Hematopoietic multipotent progenitor cell treated with erythropoietin and hydrocortisone succinate and interleukin-3 and kit ligand, for 4 days (in vitro differentiated cells): Measurements from ENCODE around the gene EGFR.

Experiments
- DNase-seq: peaks from one replicate; pipeline ENCODE4 v3.0.0-alpha.2; 2015

Gene EGFR

DNA sequence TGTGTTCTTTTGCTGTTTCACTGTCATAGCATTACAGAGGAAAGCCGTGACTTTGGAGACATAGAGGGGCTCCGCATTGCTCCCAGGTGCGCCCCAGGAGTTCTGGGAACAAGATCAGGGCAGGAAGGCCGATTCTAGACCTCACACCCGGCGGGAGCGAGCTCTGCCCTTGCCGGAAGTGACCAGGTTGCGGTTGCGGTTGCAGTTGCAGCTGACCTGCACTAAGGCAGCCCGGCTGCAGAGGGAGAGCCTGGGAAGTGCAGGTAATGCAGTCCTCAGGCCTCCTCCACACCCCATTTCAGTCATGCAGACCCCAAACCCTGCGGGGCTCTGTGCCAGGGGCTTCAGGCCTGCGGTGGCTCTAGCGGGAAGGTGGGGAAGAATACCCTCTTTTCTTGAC lies 216.3 kb downstream of the EGFR start:
- DNase-seq, result no peak

- DNase-seq, result no peak
Observed at GRCh38 chr7:55235801-55236200, 217.0 kb downstream of the EGFR start.

DNA sequence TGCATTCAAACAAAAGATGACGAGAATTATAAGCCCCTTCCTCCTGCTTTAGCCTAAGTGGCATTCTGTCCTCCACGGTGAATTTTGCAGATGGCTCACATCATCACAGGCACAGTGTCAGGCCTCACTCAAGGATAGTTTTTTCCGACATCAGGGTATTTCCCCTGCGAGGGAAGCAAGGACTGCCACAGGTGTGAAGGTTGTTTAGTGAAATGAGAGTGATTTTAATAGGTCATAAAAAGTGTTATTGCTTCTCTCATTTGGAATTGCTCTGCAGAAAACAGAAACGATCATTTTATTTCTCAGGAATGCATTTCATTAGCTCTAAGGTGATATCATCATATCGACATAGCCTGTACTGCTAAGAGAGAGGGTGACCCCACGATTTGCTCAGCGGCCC lies 217.7 kb downstream of the EGFR start:
- no peak for DNase-seq

DNA sequence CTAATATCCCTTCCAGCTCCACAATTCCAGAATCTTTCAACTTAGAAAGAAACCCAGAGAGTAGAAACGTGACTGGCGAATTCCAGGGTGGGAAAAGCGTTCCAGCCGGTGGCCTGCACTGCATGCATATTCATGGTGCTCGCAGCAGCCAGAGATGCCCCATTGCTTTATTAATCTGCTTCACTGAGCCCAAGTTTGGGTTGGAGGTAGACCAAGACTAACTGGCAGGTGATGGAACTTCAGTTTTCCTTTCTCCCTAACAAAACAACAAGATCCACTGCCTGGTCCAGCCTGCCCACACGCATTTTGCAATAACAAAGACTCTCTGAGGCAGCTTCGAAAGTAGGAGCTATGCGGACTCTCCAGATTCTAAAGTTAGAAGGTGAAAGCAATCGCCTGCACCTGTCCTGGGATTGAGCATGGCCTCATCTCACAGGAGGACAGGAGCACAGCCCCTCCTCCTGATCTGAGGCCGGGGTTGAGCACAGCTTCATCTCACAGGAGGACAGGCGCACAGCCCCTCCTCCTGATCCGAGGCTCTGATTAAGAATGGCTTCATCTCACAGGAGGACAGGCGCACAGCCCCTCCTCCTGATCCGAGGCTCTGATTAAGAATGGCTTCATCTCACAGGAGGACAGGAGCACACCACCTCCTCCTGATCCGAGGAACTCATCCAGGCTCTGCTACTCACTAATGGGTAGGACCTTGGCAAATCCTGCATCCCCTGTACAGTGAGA lies 218.5 kb downstream of the EGFR start:
- DNase-seq, result no peak

DNA sequence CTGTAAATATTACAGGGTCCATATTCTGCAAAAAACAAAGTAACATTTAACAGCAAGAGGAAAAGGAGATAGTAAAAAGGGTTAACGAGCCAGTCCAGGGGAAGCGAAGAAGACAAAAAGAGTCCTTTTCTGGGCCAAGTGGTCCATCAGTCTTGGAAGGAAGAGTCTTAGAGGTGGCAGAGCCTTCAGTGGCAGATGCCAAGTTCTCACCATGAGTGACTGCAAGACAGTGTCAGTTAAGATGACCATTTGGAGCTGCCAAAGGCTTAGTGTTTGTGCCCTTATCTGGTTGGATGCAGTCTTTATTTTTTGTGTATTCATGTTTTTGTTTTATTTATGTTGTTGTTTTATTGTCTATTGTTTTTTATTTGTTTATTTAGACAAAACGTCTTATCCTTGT lies 220.6 kb downstream of the EGFR start:
- DNase-seq, result no peak

DNA sequence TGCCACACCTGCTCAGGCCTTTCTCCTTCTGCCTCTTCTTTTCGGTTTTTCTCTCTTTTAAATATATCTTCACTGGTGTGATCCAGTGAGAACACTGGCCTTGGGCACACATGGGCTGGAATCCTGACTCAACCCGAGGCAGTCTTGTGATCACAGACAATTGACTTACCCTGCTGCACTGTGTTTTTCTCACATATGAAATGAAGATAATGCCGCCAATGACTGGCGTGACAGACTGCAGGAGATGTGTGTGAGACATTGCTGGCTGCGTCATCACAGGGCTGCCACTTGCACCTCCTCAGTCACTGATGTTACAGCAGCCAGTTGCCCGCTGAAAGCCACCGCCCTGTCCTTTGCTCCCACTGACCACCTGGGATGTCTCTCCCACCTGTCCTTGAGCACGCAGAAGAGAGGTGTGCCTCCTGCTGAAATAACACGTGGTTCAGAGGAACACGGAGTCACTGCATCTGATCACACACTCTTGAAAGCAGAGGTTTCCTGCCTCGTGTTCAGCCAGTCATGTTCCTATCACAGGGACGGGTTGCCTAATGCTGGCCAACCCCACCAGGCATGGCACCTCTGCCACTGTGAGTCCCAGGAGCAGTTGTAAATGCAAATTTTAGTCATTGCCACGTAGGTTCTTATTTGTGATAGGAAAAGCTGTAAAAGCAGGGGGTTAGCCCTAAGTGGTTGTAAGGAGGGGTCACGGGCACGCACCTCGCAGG lies 221.8 kb downstream of the EGFR start:
- no peak for DNase-seq

DNA sequence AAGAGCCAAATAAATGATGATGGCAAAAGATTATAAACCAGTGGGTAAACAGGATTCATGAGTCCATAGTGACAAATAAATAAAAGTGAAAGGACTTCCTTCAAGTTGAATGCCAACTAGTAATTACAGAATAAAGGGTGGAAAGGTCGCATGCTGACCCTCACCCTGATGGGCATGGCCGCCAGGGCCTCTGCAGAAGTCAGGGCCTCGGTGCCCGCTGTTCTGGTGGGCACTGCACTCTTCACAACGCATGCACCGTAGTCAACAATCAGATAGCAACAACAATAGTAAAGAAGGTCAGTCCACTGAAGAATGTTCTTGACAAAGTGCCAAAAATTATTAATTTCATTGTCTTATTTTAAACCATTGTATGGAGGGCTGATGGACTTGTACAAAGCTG lies 223.1 kb downstream of the EGFR start:
- no peak for DNase-seq

DNA sequence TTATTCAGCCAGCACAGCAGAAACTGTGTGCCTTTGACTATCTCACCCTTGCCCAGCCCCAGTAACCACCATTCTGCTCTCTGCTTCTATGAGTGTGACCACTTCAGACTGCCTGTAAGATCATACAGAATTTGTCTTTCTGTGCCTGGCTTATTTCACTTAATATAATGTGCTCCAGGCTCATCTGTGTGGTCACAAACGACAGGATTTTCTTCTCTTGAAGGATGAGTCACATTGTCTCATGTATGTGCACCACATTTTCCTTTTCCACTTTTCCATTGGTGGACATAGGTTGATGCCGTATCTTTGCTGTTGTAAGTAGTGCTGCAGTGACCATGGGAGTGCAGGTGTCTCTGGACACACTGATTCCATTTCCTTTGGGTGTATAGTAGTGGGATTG lies 223.8 kb downstream of the EGFR start:
- DNase-seq, result no peak

DNA sequence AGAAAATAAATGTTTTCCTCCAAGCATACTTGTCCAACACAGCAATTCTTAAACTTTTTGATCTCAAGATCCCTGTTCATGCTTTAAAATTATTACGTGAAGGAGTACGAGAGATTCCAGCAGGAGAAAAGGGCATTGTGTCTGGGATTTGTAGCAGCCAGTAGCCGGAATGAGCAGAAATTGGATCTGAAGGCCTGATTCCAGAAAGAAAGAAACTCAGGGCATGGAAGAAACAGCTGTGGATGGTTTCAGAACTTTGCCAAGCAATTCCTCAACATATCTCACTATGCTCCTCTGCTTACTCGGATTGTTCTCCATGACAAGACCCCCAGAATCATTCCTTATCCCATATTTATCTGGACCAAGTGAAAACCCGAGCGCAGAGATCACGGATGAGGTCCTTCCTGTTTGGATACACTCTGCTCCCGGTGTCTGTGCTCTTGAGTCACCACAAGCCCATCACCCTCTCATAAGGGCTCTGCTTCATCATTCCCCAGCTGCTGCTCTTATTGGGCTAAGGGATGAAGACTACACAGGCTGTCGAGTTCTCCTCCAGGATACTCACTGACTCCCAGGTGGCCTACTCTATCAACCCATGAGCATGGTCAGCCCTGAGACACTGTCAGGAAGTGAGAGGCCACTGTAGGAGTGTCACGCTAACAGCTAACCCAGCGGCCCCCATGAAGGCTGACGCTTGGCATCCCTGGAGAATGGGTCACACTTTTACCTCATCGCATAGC lies 225.4 kb downstream of the EGFR start:
- DNase-seq, result no peak

- DNase-seq, result no peak
Observed at GRCh38 chr7:55245271-55245723, 226.5 kb downstream of the EGFR start.

- DNase-seq, result no peak
Observed at GRCh38 chr7:55246171-55246570, 227.4 kb downstream of the EGFR start.

DNA sequence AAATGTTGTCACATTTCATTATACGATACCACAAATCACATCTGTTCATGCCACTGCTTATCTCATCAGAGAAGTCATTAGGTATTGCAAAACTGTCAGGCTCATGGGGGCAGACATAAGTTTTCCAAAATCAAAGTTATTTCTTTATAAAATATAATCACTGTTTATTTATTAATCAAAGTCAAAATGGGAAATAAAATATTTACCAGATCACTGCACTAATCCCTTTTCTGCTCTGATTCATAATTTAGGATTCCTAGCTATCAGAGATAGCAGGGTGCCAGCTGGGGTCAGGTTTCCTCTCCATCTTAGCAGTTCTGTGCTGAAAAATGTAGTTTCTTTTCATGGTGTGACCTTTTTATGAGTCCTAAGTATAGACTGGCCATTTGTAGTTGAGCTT lies 228.6 kb downstream of the EGFR start:
- no peak for DNase-seq

GRCh38 chr7:55248526-55248925 lies 229.7 kb downstream of the EGFR start:
- DNase-seq, result no peak

GRCh38 chr7:55249332-55249731 lies 230.5 kb downstream of the EGFR start:
- no peak for DNase-seq

- peak; percentile 1 for DNase-seq
Observed at GRCh38 chr7:55250313-55250712, 231.5 kb downstream of the EGFR start.

- DNase-seq, result no peak
Observed at GRCh38 chr7:55251313-55251712, 232.5 kb downstream of the EGFR start.

GRCh38 chr7:55251911-55252310 lies 233.1 kb downstream of the EGFR start:
- no peak for DNase-seq

- DNase-seq, result no peak
Observed at GRCh38 chr7:55252386-55252785, 233.6 kb downstream of the EGFR start.

GRCh38 chr7:55253188-55253587 lies 234.4 kb downstream of the EGFR start:
- DNase-seq, result no peak

GRCh38 chr7:55254242-55254595 lies 235.4 kb downstream of the EGFR start:
- DNase-seq, result no peak

GRCh38 chr7:55254596-55255495 lies 236.0 kb downstream of the EGFR start:
- DNase-seq, result peak; percentile 58

DNA sequence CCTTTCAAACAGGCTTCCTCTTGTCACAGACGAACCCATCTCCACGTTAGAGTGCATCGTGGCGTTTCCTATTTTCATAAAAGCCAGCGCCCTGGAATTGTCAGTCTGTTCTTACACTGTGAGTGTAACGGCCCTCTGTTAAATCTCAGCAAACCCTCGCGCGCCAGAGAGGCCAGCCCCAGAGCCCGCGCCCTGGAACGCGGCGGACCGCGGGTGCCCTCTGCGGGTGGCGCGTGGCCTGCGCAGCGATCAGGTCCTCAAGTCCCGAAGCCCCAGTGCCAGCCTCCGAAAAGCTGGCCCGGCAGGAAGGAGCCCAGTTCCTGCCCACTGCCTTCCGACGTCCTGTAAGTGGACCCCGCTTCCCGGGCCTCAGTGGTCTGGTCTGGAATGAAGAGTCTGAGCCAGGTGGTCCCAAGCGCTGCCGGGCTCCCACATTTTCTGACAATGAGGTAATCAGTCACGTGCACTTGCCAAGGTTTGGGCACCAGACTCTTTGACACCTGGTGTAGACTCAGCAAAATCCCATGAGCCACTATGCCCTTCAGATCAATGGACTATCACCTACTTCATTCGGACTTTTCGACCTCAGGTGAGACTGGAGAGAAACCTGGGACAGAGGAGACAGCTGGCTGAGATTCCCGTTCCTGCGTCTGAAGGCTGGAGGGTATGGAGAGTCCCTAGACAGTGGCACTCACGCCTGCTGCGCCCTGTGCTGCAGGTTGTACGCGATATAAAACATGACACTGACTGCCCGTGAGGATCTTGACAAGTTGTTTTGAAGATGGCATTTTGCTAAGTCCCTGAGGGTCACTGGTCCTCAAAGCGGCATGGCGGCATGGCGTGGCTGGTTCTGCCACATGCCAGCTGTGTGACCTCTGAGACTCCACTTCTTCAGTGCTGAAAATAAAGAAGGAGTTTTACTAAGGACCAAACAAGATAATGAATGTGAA lies 237.0 kb downstream of the EGFR start:
- peak; percentile 85 for DNase-seq
